SH-SY5Y (cell line): ENCODE measurements around the gene CAB39L.

Source experiments
- GATA2 ChIP-seq: IDR thresholded peaks from 2 replicates; pipeline ENCODE4 v1.6.1; 2011; ENCODE audit warnings: mild to moderate bottlenecking, low read depth, low read length
- GATA3 ChIP-seq: IDR thresholded peaks from 2 replicates; pipeline ENCODE4 v1.6.1; 2011; ENCODE audit warnings: low read depth, mild to moderate bottlenecking, low read length, moderate library complexity

CAB39L gene

DNA sequence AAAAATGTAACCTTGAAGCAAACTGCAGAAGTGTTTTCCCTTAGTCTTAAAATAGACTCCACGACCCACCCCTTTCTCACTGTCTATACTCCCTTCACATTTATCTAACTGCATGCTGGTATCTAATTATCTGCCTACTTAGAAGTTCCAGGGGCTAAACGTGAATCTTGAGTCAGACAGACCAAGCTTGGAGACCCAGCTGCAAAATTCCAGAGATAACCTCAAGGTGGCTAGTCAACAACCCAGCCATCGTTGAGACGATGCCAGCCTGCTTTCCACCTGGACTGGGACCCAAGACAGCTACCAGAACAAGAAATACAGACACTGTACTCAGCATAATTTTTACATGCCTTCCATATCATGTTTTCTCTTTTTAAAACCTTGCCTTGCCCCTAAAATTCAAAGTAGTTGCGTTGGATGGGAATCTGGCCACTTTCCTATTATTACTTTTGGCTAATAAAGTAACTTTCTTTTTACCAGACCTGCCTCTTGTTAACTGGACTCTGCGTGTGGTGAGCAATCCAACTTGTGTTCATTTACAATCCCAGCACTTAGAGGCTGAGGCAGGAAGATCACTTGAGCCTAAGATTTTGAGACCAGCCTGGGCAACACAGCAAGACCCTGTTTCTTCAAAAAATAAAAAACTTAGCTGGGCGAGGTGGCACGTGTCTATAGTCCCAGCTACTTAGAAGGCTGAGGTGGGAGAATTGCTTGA is 113.9 kb downstream of the CAB39L start:
- TF ChIP-seq GATA3 (no peak), GATA2 (no peak)

DNA sequence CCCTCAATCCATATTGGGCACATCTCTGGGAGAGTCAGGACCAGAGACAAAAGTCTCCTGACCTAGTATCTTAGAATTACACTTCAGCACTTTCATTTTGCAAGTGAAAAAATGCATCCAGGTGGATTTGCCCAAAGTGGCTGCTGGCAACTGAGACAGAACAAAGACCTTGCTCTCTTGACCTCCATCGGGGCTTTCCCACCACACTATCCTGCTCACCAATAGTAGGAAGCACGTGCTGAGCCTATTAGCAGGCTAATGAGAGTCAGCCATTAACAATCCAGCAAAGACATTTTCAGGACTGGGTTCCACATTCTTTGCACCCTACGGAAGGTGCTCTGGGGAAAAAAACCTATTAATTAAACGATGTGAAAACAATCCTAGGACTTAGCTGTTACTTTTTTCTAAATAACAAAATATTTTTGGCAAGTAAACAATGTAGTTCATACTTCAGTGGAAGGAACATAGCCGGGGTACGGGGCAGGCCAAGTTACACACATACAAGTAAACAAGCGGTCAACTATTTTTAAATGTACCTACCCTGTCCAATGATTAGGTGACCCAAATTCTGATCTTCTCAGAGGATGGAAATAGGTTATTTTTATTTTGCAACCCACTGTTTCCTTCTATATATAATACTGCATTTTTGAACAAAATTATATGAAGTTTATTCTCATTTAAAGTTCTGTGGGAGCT is 117.5 kb downstream of the CAB39L start:
- TF ChIP-seq GATA2 (no peak), GATA3 (no peak)

DNA sequence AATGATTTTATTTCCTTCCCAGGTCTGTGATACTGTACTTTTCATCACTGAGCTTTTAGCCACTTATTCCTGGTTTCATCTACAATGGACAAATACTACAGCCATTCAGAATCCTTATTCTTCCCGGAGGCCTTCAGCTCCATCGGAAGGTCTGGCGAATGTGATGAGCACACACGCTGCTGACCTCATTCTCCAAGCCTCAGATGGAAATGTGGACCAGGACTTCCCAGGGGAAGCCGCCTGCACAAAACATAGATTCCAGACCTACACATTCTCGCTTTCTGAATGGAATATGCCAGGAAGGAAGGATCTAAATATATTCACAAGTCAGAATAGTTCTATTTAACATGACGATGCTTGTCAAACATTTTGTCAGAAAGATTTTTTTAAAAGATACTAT is 120.5 kb downstream of the CAB39L start:
- TF ChIP-seq GATA3 (no peak), GATA2 (no peak)

DNA sequence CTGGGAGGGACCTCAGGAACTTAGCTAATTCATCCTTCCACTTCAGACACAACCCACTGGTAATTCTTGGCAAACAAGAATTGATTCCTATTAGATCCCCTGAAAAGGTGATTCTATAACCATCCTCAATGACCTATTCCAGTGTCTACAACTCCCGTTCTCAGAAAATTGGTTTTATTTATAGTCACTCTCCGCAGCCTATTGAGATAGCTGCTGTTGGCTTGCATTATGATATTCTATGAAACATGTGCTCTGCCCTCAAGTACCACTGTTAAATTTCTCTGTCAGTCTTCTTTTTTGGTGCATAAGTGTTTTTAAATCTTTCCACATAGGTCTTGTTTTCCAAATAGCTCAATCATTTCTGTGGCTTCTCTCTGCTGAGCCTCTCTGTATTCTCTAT is 121.2 kb downstream of the CAB39L start:
- TF ChIP-seq GATA2 (no peak), GATA3 (no peak)

DNA sequence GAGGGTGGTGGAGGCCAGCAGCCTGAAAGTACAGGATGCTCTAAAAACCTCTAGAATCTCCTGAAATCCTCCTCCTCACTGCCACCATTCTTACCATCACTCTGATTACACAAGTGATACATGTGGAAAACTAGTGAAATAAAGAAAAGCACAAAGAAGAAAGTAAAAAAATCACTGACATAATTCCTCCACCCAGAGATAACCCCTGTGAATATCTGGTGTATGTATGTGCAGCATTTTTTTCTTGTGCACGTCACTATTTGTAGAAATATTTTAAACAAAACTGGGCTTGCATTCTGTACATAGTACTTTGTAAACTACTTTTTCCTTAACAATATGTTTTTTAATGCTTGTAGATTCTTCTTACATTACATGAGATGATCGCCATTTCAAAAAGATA is 122.9 kb downstream of the CAB39L start:
- TF ChIP-seq GATA3 (no peak), GATA2 (no peak)

DNA sequence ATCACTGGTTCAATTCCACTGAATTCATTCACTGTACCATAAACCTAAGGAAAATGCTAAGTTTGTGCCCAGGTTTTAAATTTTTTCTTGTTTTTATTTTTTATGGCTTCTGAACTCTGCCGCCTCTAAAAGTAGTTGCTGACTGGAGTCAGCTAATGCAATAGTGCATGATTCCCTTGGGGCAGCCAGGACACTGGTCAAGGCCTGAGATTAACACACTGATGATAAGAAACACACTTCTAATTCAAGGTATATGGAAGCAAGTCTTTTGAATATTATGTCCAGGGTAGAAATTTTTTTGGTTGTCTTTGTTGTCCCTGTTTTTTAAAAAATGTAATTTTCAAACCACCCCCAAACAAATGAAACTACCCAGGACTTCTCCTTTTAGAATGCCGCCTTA is 123.9 kb downstream of the CAB39L start:
- TF ChIP-seq GATA2 (no peak), GATA3 (no peak)

DNA sequence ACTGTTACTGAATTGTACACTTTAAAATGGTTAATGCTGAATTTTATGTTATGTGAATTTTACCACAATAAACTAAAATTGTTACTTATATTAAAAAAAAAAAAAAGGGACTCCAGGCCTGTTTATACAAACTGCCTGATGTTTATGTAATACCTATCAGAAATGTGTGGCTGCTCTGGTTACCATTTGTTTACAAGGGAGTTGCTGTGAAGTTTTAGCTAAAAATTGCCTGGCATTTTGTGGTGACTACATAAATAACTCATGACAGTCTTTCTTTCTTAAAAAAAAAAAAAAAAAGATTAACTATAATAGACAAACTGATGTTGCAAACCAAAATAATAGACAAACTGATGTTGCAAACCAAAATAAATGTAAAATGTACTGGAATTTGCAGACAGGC is 124.3 kb downstream of the CAB39L start:
- TF ChIP-seq GATA3, result no peak
- no peak for TF ChIP-seq GATA2

DNA sequence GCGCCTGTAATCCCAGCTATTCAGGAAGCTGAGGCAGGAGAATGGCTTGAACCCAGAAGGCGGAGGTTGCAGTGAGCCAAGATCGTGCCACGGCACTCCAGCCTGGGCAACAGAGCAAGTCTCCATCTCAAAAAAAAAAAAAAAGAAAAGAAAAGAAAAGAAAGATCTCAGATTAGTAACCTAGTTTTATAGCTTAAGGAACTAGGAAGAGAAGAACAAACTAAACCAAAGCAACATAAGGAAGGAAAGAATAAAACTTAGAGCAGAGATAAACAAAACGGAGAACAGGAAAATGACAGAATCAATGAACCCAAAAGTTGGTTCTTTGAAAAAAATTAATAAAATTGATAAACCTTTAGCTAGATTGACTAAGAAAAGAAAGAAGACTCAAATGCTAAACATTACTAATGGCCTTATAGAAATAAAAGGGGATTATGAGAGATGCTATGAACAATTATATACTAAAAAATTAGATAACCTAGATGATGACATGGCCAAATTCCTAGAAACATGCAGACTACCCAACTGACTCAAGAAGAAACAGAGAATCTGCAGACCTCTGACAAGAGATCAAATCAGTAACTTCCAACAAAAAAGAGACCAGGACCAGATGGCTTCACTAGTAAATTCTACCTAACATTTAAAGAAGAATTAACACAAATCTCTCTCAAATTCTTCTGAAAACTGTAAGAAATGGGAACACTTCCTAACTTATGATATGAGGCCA is 127.9 kb downstream of the CAB39L start:
- TF ChIP-seq GATA2 (no peak), GATA3 (no peak)

DNA sequence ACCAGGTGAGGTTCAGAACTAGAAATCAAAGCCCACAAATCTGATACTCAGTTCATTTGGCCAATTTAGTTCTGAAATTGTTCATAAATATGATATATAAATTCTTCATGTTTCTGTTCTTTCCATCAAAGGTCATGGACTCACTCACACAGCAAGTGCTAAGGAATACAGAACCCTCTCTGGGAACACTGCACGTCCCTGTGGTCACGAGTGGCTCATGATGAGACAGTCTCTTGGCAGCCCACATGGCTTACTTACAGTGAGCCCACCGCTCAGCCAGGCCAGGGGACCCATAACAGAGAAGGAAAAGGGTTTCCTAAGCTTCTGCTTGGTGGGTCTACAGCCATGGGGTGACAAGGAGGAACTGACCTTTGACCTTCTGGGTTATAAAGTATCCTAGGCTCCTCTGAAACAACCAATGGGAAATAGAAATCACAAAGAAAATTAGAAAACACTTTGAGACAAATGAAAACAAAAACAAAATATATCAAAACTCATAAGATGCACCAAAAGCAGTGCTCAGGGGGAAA is 128.8 kb downstream of the CAB39L start:
- no peak for TF ChIP-seq GATA2
- no peak for TF ChIP-seq GATA3

DNA sequence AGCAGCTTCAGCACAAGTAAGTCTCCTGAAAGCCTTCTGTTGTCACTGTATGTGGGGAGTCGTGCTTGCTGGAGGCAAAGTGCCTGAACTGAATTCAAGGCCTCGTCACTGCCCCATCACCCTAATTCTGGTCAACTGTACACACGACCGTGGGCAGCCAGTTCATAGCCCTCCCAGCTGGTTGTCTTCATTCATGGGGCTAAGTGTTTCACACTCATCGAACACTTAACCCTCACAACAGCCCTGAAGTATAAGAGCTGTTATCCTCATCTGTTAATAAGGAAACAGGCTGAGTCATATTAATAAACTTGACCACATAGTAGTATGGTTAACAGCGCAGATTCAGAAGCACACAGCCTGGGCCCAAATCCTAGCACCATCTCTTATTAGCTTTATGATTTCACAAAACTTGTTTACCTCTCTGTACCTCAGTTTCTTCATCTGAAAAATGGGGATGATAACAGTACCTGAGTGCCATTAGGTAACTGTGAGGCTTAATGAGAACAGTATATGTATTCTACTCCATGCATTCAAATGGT is 129.5 kb downstream of the CAB39L start:
- TF ChIP-seq GATA2, result no peak
- TF ChIP-seq GATA3, result no peak

DNA sequence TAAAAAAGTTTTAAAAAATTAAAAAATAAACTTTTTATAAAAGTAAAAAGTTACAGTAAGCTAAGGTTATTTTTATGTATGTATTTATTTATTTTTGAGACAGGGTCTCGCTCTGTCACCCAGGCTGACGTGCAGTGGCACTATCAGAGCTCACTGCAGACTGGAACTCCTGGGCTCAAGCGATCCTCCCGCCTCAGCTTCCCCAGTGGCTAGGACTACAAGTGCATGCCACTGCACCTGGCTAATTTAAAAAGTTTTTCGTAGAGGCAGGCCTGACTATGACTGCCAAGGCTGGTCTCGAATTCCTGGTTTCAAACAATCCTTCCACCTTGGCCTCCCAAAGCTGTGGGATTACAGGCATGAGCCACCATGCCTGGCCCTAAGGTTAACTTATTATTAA is 132.0 kb downstream of the CAB39L start:
- TF ChIP-seq GATA3 (no peak), GATA2 (no peak)

DNA sequence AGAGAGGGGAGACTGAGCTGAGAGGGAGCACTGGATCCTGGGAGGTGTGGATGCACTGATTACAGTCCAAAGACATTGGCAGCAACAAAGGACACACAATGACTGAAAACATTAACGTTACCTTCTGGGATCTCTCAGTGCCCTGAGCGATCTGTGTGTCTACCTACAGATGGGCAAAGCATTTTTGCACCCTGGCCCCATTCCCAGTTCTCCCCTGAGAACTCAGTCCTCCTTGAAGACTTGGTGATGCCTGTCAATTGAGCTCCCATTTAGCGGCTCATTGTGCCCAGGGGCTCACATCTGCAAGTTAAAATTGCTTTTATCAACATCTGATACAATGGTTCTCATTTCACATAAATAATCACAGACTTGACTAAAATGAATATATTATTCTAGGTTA is 133.6 kb downstream of the CAB39L start:
- TF ChIP-seq GATA3 (no peak), GATA2 (no peak)

DNA sequence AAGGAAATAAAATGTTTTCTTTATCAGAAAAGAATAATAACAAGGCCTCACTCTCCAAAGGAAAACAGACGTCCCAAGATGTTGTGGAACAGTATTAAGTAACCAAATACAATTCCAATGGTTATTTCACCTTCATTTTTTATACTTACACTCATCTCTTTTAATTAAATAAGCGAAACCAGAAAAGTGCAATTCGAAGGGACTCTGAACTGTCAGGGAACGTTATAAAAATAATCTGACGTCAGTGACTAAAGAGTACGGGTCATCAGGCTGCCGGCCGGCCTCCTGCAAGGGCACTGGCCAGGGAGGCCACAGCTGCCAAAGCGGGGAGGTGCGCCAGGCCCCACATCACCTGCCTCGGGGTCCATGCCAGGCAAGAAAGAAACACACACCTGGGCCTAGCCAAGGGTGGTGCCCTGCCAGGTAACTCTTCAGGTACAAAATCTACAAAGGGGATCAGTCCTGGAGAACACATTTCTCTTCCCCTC is 134.9 kb downstream of the CAB39L start:
- no peak for TF ChIP-seq GATA2
- no peak for TF ChIP-seq GATA3
